GOT3 (cell line): ENCODE measurements around the gene C2CD4C.
"Not testable (repeated sequence)": the region's sequence is repeated elsewhere in the genome, so short reads cannot be mapped to it uniquely, and the experiment has no call there.

Experiments used
- DNase-seq: peaks from one replicate; lab custom pipeline; 2025; ENCODE audit warnings: mixed read lengths; lab: John Stamatoyannopoulos, UW

Gene C2CD4C

GRCh38 chr19:398719-399118, 10.2 kb downstream of the C2CD4C start:
- DNase-seq: no peak

GRCh38 chr19:397941-398706, 10.8 kb downstream of the C2CD4C start:
- no peak for DNase-seq

GRCh38 chr19:397321-397720, 11.6 kb downstream of the C2CD4C start:
- no peak for DNase-seq

- no peak for DNase-seq
These were observed 13.5 kb downstream of the C2CD4C start for GRCh38 chr19:395467-395866.

- not testable (repeated sequence) for DNase-seq
These were observed 14.1 kb downstream of the C2CD4C start for GRCh38 chr19:394857-395256.

GRCh38 chr19:393560-393959, 15.4 kb downstream of the C2CD4C start:
- DNase-seq: not testable (repeated sequence)

- no peak for DNase-seq
These were observed 16.5 kb downstream of the C2CD4C start for GRCh38 chr19:392375-392970.

- DNase-seq: no peak
These were observed 17.1 kb downstream of the C2CD4C start for GRCh38 chr19:391726-392374.

- DNase-seq: no peak
These were observed 17.8 kb downstream of the C2CD4C start for GRCh38 chr19:391207-391557.

GRCh38 chr19:390386-391206, 18.4 kb downstream of the C2CD4C start:
- no peak for DNase-seq

- DNase-seq: no peak
These were observed 19.0 kb downstream of the C2CD4C start for GRCh38 chr19:389935-390289.

- no peak for DNase-seq
These were observed 19.6 kb downstream of the C2CD4C start for GRCh38 chr19:389255-389934.

GRCh38 chr19:388691-389090, 20.3 kb downstream of the C2CD4C start:
- no peak for DNase-seq

- no peak for DNase-seq
These were observed 21.2 kb downstream of the C2CD4C start for GRCh38 chr19:387777-388176.

- not testable (repeated sequence) for DNase-seq
These were observed 22.2 kb downstream of the C2CD4C start for GRCh38 chr19:386632-387301.

- not testable (repeated sequence) for DNase-seq
These were observed 22.8 kb downstream of the C2CD4C start for GRCh38 chr19:386189-386588.

GRCh38 chr19:384799-385169, 24.2 kb downstream of the C2CD4C start:
- no peak for DNase-seq

GRCh38 chr19:383922-384798, 24.8 kb downstream of the C2CD4C start:
- no peak for DNase-seq

GRCh38 chr19:383040-383439, 25.9 kb downstream of the C2CD4C start:
- no peak for DNase-seq

GRCh38 chr19:382578-382977, 26.4 kb downstream of the C2CD4C start:
- DNase-seq: not testable (repeated sequence)
